HG03460 (cell line): Measurements from ENCODE around the gene WSCD1.

ENCODE experiments used
- ATAC-seq: cut with Tn5 transposase; IDR thresholded peaks from one replicate; pipeline ENCODE4 v1.9.1; 2021; ENCODE audit not compliant: unreplicated experiment

WSCD1 gene

GRCh38 chr17:6147042-6147441, 76.9 kb downstream of the WSCD1 start:
- no peak for ATAC-seq

GRCh38 chr17:6153375-6153774, 83.2 kb downstream of the WSCD1 start:
- ATAC-seq = no peak

- no peak for ATAC-seq
These were observed 87.5 kb downstream of the WSCD1 start for GRCh38 chr17:6157716-6158115.

- no peak for ATAC-seq
These were observed 89.5 kb downstream of the WSCD1 start for GRCh38 chr17:6159541-6160231.

GRCh38 chr17:6160232-6160555, 90.0 kb downstream of the WSCD1 start:
- ATAC-seq = no peak

GRCh38 chr17:6160911-6161855, 91.0 kb downstream of the WSCD1 start:
- ATAC-seq = no peak

- ATAC-seq = no peak
These were observed 92.0 kb downstream of the WSCD1 start for GRCh38 chr17:6162216-6162615.

GRCh38 chr17:6162892-6163291, 92.7 kb downstream of the WSCD1 start:
- no peak for ATAC-seq

GRCh38 chr17:6163612-6164333, 93.6 kb downstream of the WSCD1 start:
- no peak for ATAC-seq

GRCh38 chr17:6164996-6165395, 94.8 kb downstream of the WSCD1 start:
- no peak for ATAC-seq

GRCh38 chr17:6165806-6166205, 95.6 kb downstream of the WSCD1 start:
- ATAC-seq = no peak

GRCh38 chr17:6166492-6167179, 96.5 kb downstream of the WSCD1 start:
- no peak for ATAC-seq

- ATAC-seq = no peak
These were observed 98.1 kb downstream of the WSCD1 start for GRCh38 chr17:6168296-6168695.

- ATAC-seq = no peak
These were observed 100.2 kb downstream of the WSCD1 start for GRCh38 chr17:6170349-6170748.

GRCh38 chr17:6172642-6173330, 102.6 kb downstream of the WSCD1 start:
- no peak for ATAC-seq

- ATAC-seq = no peak
These were observed 103.5 kb downstream of the WSCD1 start for GRCh38 chr17:6173653-6174052.
